ENCODE measurements around the gene PTER.

GRCh38 chr10:16490511-16490910 is 53.7 kb downstream of the PTER start:
- TF ChIP-seq CTCF (conservative IDR thresholded peaks at IDR 0.05; ENCODE audit: low read depth, low read length): no peak
- no peak for TF ChIP-seq EZH2 (IDR thresholded peaks at IDR 0.05; ENCODE audit: low read length, unreplicated experiment)
- TF ChIP-seq EZH2phosphoT487 (IDR thresholded peaks at IDR 0.05; ENCODE audit: borderline replicate concordance, low read length): no peak
